Ovary (tissue), 9 donors: Measurements from ENCODE around the gene ITPR1. TPM values are rescaled to one million over a fixed set of nuclear protein-coding genes. Genes with fewer than 3 reads are reported as not detected.

Source experiments
- DNase-seq, 5 donors: peaks; one replicate each; pipeline ENCODE4 v3.0.0-alpha.2; 2019 to 2020
- H3K27ac ChIP-seq, 2 donors: fragments of 200-600 bp; one replicate each; pipeline versions ENCODE4 v1.5.1 to v1.8.0; 2019 to 2022
- H3K27me3 ChIP-seq: fragments of 200-600 bp; one replicate; pipeline ENCODE4 v1.8.0; 2022
- H3K36me3 ChIP-seq: fragments of 200-600 bp; sonication (generic); one replicate; pipeline ENCODE4 v1.5.1; 2019
- H3K4me1 ChIP-seq: one replicate; pipeline ENCODE4 v1.8.1; 2013; ENCODE audit warnings: mild to moderate bottlenecking, moderate library complexity; ENCODE audit not compliant: insufficient read depth
- H3K4me3 ChIP-seq: fragments of 200-600 bp; sonication (generic); one replicate; pipeline ENCODE4 v1.5.1; 2017
- H3K9me3 ChIP-seq, 2 donors: fragments of 200-600 bp in 1 of 2; sonication (generic) in 1 of 2; one replicate each; pipeline versions ENCODE4 v1.5.1 to v1.8.1; 2013 to 2019; ENCODE audit warnings: mild to moderate bottlenecking in 1 of 2, moderate library complexity in 1 of 2
- EP300 ChIP-seq: sonication (generic); formaldehyde crosslinking; IDR thresholded peaks from one replicate; pipeline ENCODE4 v1.6.1; 2017; ENCODE audit warnings: antibody characterized with exemption
- POLR2A ChIP-seq: fragments of 450-650 bp; IDR thresholded peaks from one replicate; pipeline ENCODE4 v1.6.1; 2017; ENCODE audit warnings: antibody characterized with exemption, mild to moderate bottlenecking, moderate library complexity
- WGBS, 3 donors: extraction: QIAGEN DNeasy Blood & Tissue Kit in 1 of 3; methylation state at CpG; one replicate each; pipeline versions ENCODE4 v1.1.5 to v1.1.7; 2013 to 2017; 5-methylcytosine and 5-hydroxymethylcytosine counted together
- intact Hi-C, 4 donors: fragments of 100-400 bp; cut with DNase I; formaldehyde crosslinking; loops; one replicate each; pipeline versions ENCODE4 v1.11.0 to v1.15.1; 2022 to 2023
- polyA plus RNA-seq, 2 donors: library from polyadenylated mRNA; stranded (reverse); fragments of 200-250 nt in 1 of 2; fragments of 350-450 nt in 1 of 2; fragmentation: Illumina TruSeq in 1 of 2; extraction: RNeasy Lipid Tissue Mini Kit (QIAGEN cat#74804) in 1 of 2; gene quantifications; one replicate each; pipeline ENCODE4 v1.2.3, GENCODE V29; 2013 to 2014
- total RNA-seq, 7 donors: library from RNA; depleted of rRNA in 2 of 7; stranded (reverse); fragments of >200 nt in 2 of 7; fragmentation: NEBNext Ultra II Directional in 3 of 7; extraction: Animal tissue kit (Norgen Biotek cat#: 25700) in 3 of 7; gene quantifications; one replicate each; pipeline versions ENCODE4 v1.1.0 to v1.2.4, GENCODE V29; 2016 to 2023
- TF ChIP-seq, protein P1 (sequence below), 3 donors: fragments of 450-650 bp in 2 of 3; fragments of 200-600 bp in 1 of 3; IDR thresholded peaks; one replicate each; pipeline versions ENCODE4 v1.5.1 to v1.8.0; 2016 to 2022; ENCODE audit warnings: antibody characterized with exemption in 3 of 3, mild to moderate bottlenecking in 1 of 3
- donor health status: DM: no; HTN: no; CAD: no; lungs with moderate emphysema.
- donor health status: DM: no; HTN: no; CAD: no.
- donor health status: Bipolar disorder and iron deficiency.
- donor health status: DM: yes; HTN: yes; CAD: no.
- donor health status: DM: no; HTN: no; CAD: no.
- donor health status: DM: yes; HTN: yes; CAD: no.

ITPR1 gene
- total and polyA plus RNA-seq, 9 donors = 59.5 to 313 (median 144) TPM

DNA sequence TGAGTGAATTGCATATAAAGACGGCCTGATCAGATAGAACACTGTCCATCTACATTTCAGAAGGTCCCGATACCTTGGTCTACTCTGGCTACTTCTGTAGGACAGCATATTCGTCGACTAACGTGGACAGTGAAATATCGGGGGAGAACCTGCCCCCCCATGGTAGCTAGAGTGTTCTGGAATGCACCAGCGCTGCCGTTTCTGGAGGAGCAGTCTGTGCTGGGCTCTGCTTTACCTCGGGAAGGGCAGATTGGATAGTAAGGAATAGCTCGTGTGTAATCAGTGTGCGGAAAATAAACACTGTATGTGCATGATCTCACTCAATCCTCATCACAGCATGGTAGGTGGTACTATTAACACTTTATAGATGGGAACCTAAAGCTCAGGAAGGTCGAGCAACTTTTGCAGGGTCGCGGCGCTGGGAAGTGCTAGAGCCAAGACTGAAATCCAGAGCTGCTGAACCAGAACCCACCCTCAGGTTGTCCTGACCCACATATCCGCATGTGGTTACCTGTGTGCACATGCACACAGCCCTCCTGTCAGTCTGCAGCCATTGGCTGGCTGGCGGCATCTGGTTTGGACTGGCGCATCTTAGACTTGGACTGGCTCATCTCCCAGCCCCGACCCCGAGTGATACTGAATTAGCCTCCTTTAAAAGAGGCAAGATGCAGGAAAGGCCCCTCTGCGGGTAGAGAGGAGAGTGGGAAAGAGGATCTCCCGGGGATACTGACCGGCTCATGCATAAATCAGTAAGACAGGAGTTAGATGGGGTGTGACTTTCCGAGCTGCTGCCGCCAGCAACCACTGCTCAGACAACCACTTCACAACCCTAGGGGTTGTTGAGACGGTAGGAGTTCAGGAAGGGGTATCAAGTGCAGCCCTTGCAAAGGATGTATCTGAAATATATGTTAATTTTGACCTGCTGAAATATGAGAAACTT, 331.1 kb downstream of the ITPR1 start:
- H3K4me1 ChIP-seq = peaks cover 2% of the 10 kb centered on the region
- 86 to 91% (median 90%) methylated on average over 26 of the region's 26 CpGs for WGBS, 3 donors
- intact Hi-C loops = no loop called here

DNA sequence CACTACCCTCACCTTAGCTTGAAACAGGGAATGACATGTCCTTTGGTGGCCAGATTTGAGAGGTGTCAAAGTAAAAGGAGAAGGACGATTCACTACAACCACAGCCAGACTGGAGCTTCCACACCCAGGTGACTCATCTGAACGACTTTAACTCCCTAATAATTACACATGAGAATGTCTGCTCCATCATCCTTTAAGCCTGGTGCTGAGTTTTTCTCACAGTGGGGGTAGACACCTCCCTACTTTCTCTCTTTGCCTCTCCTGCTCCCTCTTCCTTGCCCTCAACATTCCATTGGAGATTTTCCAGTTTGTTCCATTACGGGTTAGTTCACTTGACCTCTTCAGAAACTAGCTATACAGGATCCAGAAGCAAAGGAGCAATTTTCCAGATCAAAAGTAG, 331.8 kb downstream of the ITPR1 start:
- no peaks in the 10 kb centered on the region for H3K27me3 ChIP-seq
- H3K27ac ChIP-seq = no peak overlapping the region
- no peaks in the 10 kb centered on the region for H3K9me3 ChIP-seq
- intact Hi-C loops = no loop called here
- TF ChIP-seq POLR2A = no peak
- no peak for TF ChIP-seq EP300
- TF ChIP-seq, protein P1, sequence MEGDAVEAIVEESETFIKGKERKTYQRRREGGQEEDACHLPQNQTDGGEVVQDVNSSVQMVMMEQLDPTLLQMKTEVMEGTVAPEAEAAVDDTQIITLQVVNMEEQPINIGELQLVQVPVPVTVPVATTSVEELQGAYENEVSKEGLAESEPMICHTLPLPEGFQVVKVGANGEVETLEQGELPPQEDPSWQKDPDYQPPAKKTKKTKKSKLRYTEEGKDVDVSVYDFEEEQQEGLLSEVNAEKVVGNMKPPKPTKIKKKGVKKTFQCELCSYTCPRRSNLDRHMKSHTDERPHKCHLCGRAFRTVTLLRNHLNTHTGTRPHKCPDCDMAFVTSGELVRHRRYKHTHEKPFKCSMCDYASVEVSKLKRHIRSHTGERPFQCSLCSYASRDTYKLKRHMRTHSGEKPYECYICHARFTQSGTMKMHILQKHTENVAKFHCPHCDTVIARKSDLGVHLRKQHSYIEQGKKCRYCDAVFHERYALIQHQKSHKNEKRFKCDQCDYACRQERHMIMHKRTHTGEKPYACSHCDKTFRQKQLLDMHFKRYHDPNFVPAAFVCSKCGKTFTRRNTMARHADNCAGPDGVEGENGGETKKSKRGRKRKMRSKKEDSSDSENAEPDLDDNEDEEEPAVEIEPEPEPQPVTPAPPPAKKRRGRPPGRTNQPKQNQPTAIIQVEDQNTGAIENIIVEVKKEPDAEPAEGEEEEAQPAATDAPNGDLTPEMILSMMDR (IDR thresholded peaks at IDR 0.05) = no peak
- no peak overlapping the region for H3K4me3 ChIP-seq
- no peak for DNase-seq
- peaks cover 2% of the 10 kb centered on the region for H3K4me1 ChIP-seq
- 18 to 26% (median 18%) methylated on average over 3 of the region's 3 CpGs for WGBS, 3 donors
- H3K36me3 ChIP-seq = no peaks in the 10 kb centered on the region

More for the DNA sequence above, 331.1 kb downstream of the ITPR1 start:
- Histone ChIP-seq H3K4me3 (no peak overlapping the region), H3K9me3 (no peaks in the 10 kb centered on the region), H3K27ac (no peak overlapping the region), H3K36me3 (no peaks in the 10 kb centered on the region), H3K27me3 (no peaks in the 10 kb centered on the region)
- no peak for DNase-seq
- TF ChIP-seq POLR2A (no peak), EP300 (no peak)
- TF ChIP-seq, protein P1 (IDR thresholded peaks at IDR 0.05) = no peak

DNA sequence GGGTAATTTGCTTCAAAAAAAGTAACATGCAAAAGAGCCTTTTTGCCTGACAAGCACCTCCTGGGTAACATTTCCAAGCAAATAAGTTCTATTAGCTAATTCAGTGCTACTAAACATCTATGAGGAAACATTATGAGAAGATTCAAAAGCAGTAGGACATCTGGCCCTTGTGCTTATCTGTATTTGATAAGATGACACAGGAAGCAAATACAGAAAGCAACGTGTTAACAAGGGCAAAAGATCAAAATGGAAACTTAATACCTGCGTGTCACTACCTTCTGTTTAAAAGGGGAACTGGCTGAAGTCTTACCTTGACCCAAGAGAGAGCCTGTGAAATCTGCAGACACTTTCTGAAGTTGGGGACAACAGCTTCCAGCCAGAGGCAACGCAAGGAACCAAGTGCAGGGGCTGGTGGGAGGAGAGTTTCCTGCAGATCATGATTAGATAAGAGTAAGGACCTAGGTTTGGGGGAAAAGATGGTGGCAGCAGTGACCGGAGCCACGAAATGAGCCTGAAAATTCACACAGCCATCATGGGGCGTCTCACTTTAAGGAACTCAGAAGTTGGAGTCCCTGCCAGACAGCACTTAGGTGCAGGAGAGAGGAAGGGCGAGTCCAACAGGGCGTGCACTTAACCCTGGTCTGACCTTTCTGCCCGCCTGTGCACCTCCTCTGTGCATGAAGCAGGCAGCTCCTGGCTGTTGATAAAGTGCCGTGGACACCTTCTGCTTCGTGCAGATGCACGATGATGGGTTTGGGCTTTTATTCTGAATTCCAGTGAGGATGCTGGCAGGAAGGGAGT, 332.5 kb downstream of the ITPR1 start:
- DNase-seq = no peak
- 67 to 83% (median 78%) methylated on average over 12 of the region's 12 CpGs for WGBS, 3 donors

More for the DNA sequence above, 332.5 kb downstream of the ITPR1 start:
- Histone ChIP-seq H3K4me3 (no peak overlapping the region), H3K9me3 (no peaks in the 10 kb centered on the region), H3K36me3 (no peaks in the 10 kb centered on the region), H3K4me1 (peaks cover 2% of the 10 kb centered on the region), H3K27me3 (no peaks in the 10 kb centered on the region), H3K27ac (no peak overlapping the region)
- intact Hi-C loops = no loop called here
- TF ChIP-seq POLR2A (no peak), EP300 (no peak)
- TF ChIP-seq, protein P1 (IDR thresholded peaks at IDR 0.05) = no peak
